Glutamatergic neuron (in vitro differentiated cells): ENCODE data around the gene TPCN2. TPM values are rescaled to one million over a fixed set of nuclear protein-coding genes. Genes with fewer than 3 reads are reported as not detected.

Source experiments
- DNase-seq: peaks from one replicate; pipeline ENCODE4 v3.0.0; 2022
- H3K27ac Mint-ChIP-seq: one replicate; pipeline ENCODE4 v1.8.0; 2020; ENCODE audit warnings: mild to moderate bottlenecking, mixed read lengths, inconsistent platforms; ENCODE audit not compliant: unreplicated experiment
- H3K27me3 Mint-ChIP-seq: one replicate; pipeline ENCODE4 v1.8.0; 2020; ENCODE audit warnings: mild to moderate bottlenecking, moderate library complexity, mixed read lengths, inconsistent platforms; ENCODE audit not compliant: unreplicated experiment
- H3K36me3 Mint-ChIP-seq: one replicate; pipeline ENCODE4 v1.8.0; 2020; ENCODE audit warnings: mild to moderate bottlenecking, mixed read lengths, inconsistent platforms; ENCODE audit not compliant: unreplicated experiment
- H3K4me1 Mint-ChIP-seq: one replicate; pipeline ENCODE4 v1.8.0; 2020; ENCODE audit warnings: mild to moderate bottlenecking, low read depth, mixed read lengths, inconsistent platforms; ENCODE audit not compliant: unreplicated experiment
- H3K4me3 Mint-ChIP-seq: one replicate; pipeline ENCODE4 v1.8.0; 2020; ENCODE audit warnings: mild to moderate bottlenecking, mixed read lengths, inconsistent platforms; ENCODE audit not compliant: unreplicated experiment
- H3K9me3 Mint-ChIP-seq: one replicate; pipeline ENCODE4 v1.8.0; 2020; ENCODE audit warnings: mild to moderate bottlenecking, moderate library complexity, mixed read lengths, inconsistent platforms; ENCODE audit not compliant: unreplicated experiment
- CTCF ChIP-seq: fragments of 200-600 bp; sonication (generic); IDR thresholded peaks from one replicate; pipeline ENCODE4 v1.5.0; 2021; ENCODE audit not compliant: partially characterized antibody, unreplicated experiment
- total RNA-seq: library from RNA; stranded (reverse); fragmentation: NEBNext Ultra II Directional; extraction: Animal tissue kit (Norgen Biotek cat#: 25700); gene quantifications from one replicate; pipeline ENCODE4 v1.2.1, GENCODE V29; 2021; ENCODE audit not compliant: unreplicated experiment

The TPCN2 gene
- total RNA-seq, 1 donor from 2014 or later = 17.2 TPM

GRCh38 chr11:69120096-69120875 lies 71.6 kb downstream of the TPCN2 start:
- H3K27ac Mint-ChIP-seq = no peak overlapping the region
- no peak for TF ChIP-seq CTCF

GRCh38 chr11:69121021-69121420 lies 72.3 kb downstream of the TPCN2 start:
- no peak for TF ChIP-seq CTCF
- Mint-ChIP-seq H3K36me3 (no peaks in the 10 kb centered on the region), H3K9me3 (peaks cover 6% of the 10 kb centered on the region), H3K4me3 (no peak overlapping the region), H3K27ac (no peak overlapping the region), H3K4me1 (peaks cover 2% of the 10 kb centered on the region), H3K27me3 (peaks cover 9% of the 10 kb centered on the region)
- no peak for DNase-seq

More at GRCh38 chr11:69120096-69120875, 71.6 kb downstream of the TPCN2 start:
- peaks cover 6% of the 10 kb centered on the region for H3K9me3 Mint-ChIP-seq
- H3K36me3 Mint-ChIP-seq = no peaks in the 10 kb centered on the region
- H3K27me3 Mint-ChIP-seq = peaks cover 9% of the 10 kb centered on the region
- DNase-seq = no peak
- peaks cover 2% of the 10 kb centered on the region for H3K4me1 Mint-ChIP-seq
- no peak overlapping the region for H3K4me3 Mint-ChIP-seq

- no peak for TF ChIP-seq CTCF
- Mint-ChIP-seq H3K9me3 (peaks cover 6% of the 10 kb centered on the region), H3K36me3 (no peaks in the 10 kb centered on the region), H3K4me1 (peaks cover 2% of the 10 kb centered on the region), H3K27me3 (peaks cover 9% of the 10 kb centered on the region), H3K27ac (no peak overlapping the region), H3K4me3 (no peak overlapping the region)
- no peak for DNase-seq
These were observed 73.0 kb downstream of the TPCN2 start for GRCh38 chr11:69121621-69122325.

DNA sequence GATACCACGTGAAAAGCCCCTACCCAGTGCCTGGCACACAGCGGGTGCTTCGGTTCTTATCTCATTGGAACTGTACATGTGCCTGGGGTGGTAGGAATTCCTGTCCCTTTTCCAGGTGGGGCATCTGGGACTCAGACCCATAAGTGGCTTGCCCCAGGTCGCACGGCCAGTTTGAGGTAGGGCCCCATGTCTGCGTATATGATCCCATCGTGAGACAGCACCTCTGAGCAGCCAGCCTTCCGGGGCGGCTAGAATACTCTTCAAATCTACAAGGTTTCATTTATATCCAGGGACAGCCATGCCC lies 73.5 kb downstream of the TPCN2 start:
- Mint-ChIP-seq H3K27ac (no peak overlapping the region), H3K36me3 (no peaks in the 10 kb centered on the region), H3K4me3 (no peak overlapping the region), H3K27me3 (peaks cover 7% of the 10 kb centered on the region), H3K9me3 (peaks cover 3% of the 10 kb centered on the region), H3K4me1 (peaks cover 2% of the 10 kb centered on the region)
- DNase-seq = no peak
- no peak for TF ChIP-seq CTCF
